ENCODE measurements around the gene PM20D1. TPM values are rescaled to one million over a fixed set of nuclear protein-coding genes. Genes with fewer than 3 reads are reported as not detected.

The PM20D1 gene
- total RNA-seq, 1 donor from 2014 or later: 0.30 TPM

GRCh38 chr1:205783904-205784303, 66.0 kb downstream of the PM20D1 start:
- intact Hi-C loops (cut with DNase I): no loop called here
- Histone ChIP-seq H3K4me1 (no peaks in the 10 kb centered on the region), H3K4me3 (no peak overlapping the region), H3K36me3 (no peaks in the 10 kb centered on the region), H3K27me3 (ENCODE audit: low read depth) (no peaks in the 10 kb centered on the region), H3K27ac (no peak overlapping the region), H3K9me3 (no peaks in the 10 kb centered on the region)
- ATAC-seq (no peak), DNase-seq (no peak)
- no peak for TF ChIP-seq CTCF (IDR thresholded peaks at IDR 0.05)

- ATAC-seq: no peak
- H3K27ac ChIP-seq: no peak overlapping the region
- intact Hi-C loops (cut with DNase I): no loop called here
- DNase-seq: no peak
- no peaks in the 10 kb centered on the region for H3K36me3 ChIP-seq
- H3K27me3 ChIP-seq (ENCODE audit: low read depth): no peaks in the 10 kb centered on the region
- no peak for TF ChIP-seq CTCF (IDR thresholded peaks at IDR 0.05)
- H3K4me3 ChIP-seq: no peak overlapping the region
- H3K4me1 ChIP-seq: no peaks in the 10 kb centered on the region
- no peaks in the 10 kb centered on the region for H3K9me3 ChIP-seq
Measured at GRCh38 chr1:205783433-205783795, 66.5 kb downstream of the PM20D1 start.

- Histone ChIP-seq H3K9me3 (no peaks in the 10 kb centered on the region), H3K27ac (no peak overlapping the region), H3K4me3 (no peak overlapping the region), H3K36me3 (no peaks in the 10 kb centered on the region), H3K4me1 (no peaks in the 10 kb centered on the region), H3K27me3 (ENCODE audit: low read depth) (no peaks in the 10 kb centered on the region)
- DNase-seq: no peak
- ATAC-seq: no peak
- no peak for TF ChIP-seq CTCF (IDR thresholded peaks at IDR 0.05)
- intact Hi-C loops (cut with DNase I): no loop called here
Measured at GRCh38 chr1:205782627-205783432, 67.1 kb downstream of the PM20D1 start.

- intact Hi-C loops (cut with DNase I): no loop called here
- no peak for TF ChIP-seq CTCF (IDR thresholded peaks at IDR 0.05)
- ATAC-seq (no peak), DNase-seq (no peak)
- Histone ChIP-seq H3K9me3 (no peaks in the 10 kb centered on the region), H3K36me3 (no peaks in the 10 kb centered on the region), H3K4me1 (peaks cover 6% of the 10 kb centered on the region), H3K4me3 (no peak overlapping the region), H3K27me3 (ENCODE audit: low read depth) (no peaks in the 10 kb centered on the region), H3K27ac (no peak overlapping the region)
Measured at GRCh38 chr1:205780335-205780734, 69.6 kb downstream of the PM20D1 start.

Other genes starting within 250 kb of the PM20D1 start
- gene ELK4, start 218.1 kb downstream of the PM20D1 start, total RNA-seq: 62.8 TPM
- gene SLC45A3, start 169.6 kb downstream of the PM20D1 start, total RNA-seq: 6.8 TPM
- 111 TPM for gene NUCKS1, start 100.0 kb downstream of the PM20D1 start, total RNA-seq
- 23.9 TPM for gene RAB29, start 74.7 kb downstream of the PM20D1 start, total RNA-seq
- 29.3 TPM for gene SLC41A1, start 36.9 kb downstream of the PM20D1 start, total RNA-seq
- gene SLC26A9, start 93.3 kb upstream of the PM20D1 start, total RNA-seq: 18.2 TPM
- gene RAB7B, start 153.3 kb upstream of the PM20D1 start, total RNA-seq: 9.1 TPM
- 63.6 TPM for gene CTSE, start 173.8 kb upstream of the PM20D1 start, total RNA-seq
- gene RHEX, start 203.0 kb upstream of the PM20D1 start, total RNA-seq: 13.5 TPM